A673 (cell line): ENCODE results near the gene SLU7. TPM values are rescaled to one million over a fixed set of nuclear protein-coding genes. Genes with fewer than 3 reads are reported as not detected.

Source experiments
- BruUV-seq: library from RNA; stranded (reverse); fragments of 400-500 nt; replicated peaks from 2 replicates; lab custom pipeline; 2021; lab: Mats Ljungman, UMichigan
- CTCF ChIA-PET: fragments of 300-600 bp; sonication (Branson Sonifier 250); formaldehyde crosslinking; loops from one replicate; lab custom pipeline; 2022; ENCODE audit warnings: antibody characterized with exemption; lab: Charles Lee
- POLR2A ChIA-PET: fragments of 300-600 bp; sonication (Branson Sonifier 250); formaldehyde crosslinking; loops from one replicate; lab custom pipeline; 2022; ENCODE audit warnings: antibody characterized with exemption; ENCODE audit not compliant: low non-redundant PET; lab: Charles Lee
- DNase-seq: peaks from one replicate; pipeline ENCODE4 v3.0.0-alpha.2; 2015; ENCODE audit warnings: low spot score
- H3K27ac ChIP-seq: fragments of 200-600 bp; sonication (generic); 2 replicates; pipeline ENCODE4 v1.5.1; 2016; ENCODE audit warnings: mixed run types, low read depth, mild to moderate bottlenecking, mixed read lengths, antibody characterized with exemption, low read length; ENCODE audit not compliant: poor library complexity, severe bottlenecking
- H3K27me3 ChIP-seq: fragments of 200-600 bp; sonication (generic); replicated peaks from 2 replicates; pipeline ENCODE4 v1.6.1; 2017; ENCODE audit warnings: mixed run types, low read depth, mild to moderate bottlenecking, mixed read lengths, antibody characterized with exemption, low read length; ENCODE audit not compliant: insufficient read depth, poor library complexity
- H3K36me3 ChIP-seq: fragments of 200-600 bp; sonication (generic); 2 replicates; pipeline ENCODE4 v1.6.1; 2016; ENCODE audit warnings: mixed run types, mild to moderate bottlenecking, mixed read lengths, antibody characterized with exemption, low read length; ENCODE audit not compliant: insufficient read depth, poor library complexity, severe bottlenecking
- H3K4me1 ChIP-seq: fragments of 200-600 bp; sonication (generic); 2 replicates; pipeline ENCODE4 v1.6.1; 2017; ENCODE audit warnings: mixed run types, mild to moderate bottlenecking, mixed read lengths, antibody characterized with exemption, low read length; ENCODE audit not compliant: insufficient read depth, poor library complexity, severe bottlenecking
- H3K4me3 ChIP-seq: fragments of 200-600 bp; sonication (generic); 2 replicates; pipeline ENCODE4 v1.5.1; 2016; ENCODE audit warnings: low read depth, mixed run types, mild to moderate bottlenecking, mixed read lengths, low read length; ENCODE audit not compliant: poor library complexity, severe bottlenecking
- H3K9me3 ChIP-seq: fragments of 200-600 bp; sonication (generic); 2 replicates; pipeline ENCODE4 v1.6.1; 2016; ENCODE audit warnings: mixed run types, low read depth, mild to moderate bottlenecking, mixed read lengths, antibody characterized with exemption, low read length; ENCODE audit not compliant: poor library complexity, severe bottlenecking
- CTCF ChIP-seq: fragments of 300-800, 200-600 bp; sonication (generic); conservative IDR thresholded peaks from 2 replicates; pipeline ENCODE4 v1.5.1; 2017; ENCODE audit warnings: low read depth, mild to moderate bottlenecking, antibody characterized with exemption, low read length, moderate library complexity, mixed read lengths
- EZH2 ChIP-seq: fragments of 200-600 bp; sonication (generic); IDR thresholded peaks from 2 replicates; pipeline ENCODE4 v1.6.1; 2017; ENCODE audit warnings: borderline replicate concordance, low read depth, mild to moderate bottlenecking, mixed read lengths, antibody characterized with exemption, low read length; ENCODE audit not compliant: poor library complexity, severe bottlenecking
- intact Hi-C: fragments of 100-400 bp; cut with micrococcal nuclease; formaldehyde crosslinking; loops from one replicate; pipeline ENCODE4 v1.10.0; 2022; ENCODE audit not compliant: unreplicated experiment
- total RNA-seq: library from RNA; stranded (reverse); gene quantifications from 2 replicates; pipeline ENCODE4 v1.2.3, GENCODE V29; 2021

The SLU7 gene
- total RNA-seq, 1 experiment from 2014 or later: 37.4 TPM

- H3K27me3 ChIP-seq: no peaks in the 10 kb centered on the region
- BruUV-seq: no TSS peak
- H3K36me3 ChIP-seq: peaks cover 10% of the 10 kb centered on the region
- peak; percentile 95 for DNase-seq
- peak within 1 kb of the TSS; percentile 93 for H3K27ac ChIP-seq
- peaks cover 3% of the 10 kb centered on the region for H3K4me1 ChIP-seq
- peak within 1 kb of the TSS; percentile 67 for H3K4me3 ChIP-seq
- TF ChIP-seq EZH2 (no peak), CTCF (no peak)
- H3K9me3 ChIP-seq: no peaks in the 10 kb centered on the region
- intact Hi-C loops: loop anchor here (10.0 kb wide), 1 partner anchor 1115 kb away; no protein-coding TSS in a partner anchor
- ChIA-PET CTCF (no interaction called here), POLR2A (interaction anchor here (0.7 kb wide), 1 partner anchor 10 kb away, joined by 4 read pairs; no protein-coding TSS in a partner anchor)
Observed at GRCh38 chr5:160399402-160400353, 19.2 kb downstream of the SLU7 start, which contains the start of gene FAM200C. Gene FAM200C (minus strand): TSS chr5:160400054. CDS start chr5:160395490, 4,564 bp downstream.

- H3K9me3 ChIP-seq: no peaks in the 10 kb centered on the region
- H3K4me1 ChIP-seq: peaks cover 3% of the 10 kb centered on the region
- BruUV-seq: TSS peak; percentile 54
- TF ChIP-seq EZH2: no peak
- TF ChIP-seq CTCF: no peak
- H3K27ac ChIP-seq: peak overlapping the region; percentile 93
- ChIA-PET POLR2A (interaction anchor here (0.7 kb wide), 1 partner anchor 9 kb away, joined by 4 read pairs; no protein-coding TSS in a partner anchor), CTCF (no interaction called here)
- intact Hi-C loops: loop anchor here (10.0 kb wide), 1 partner anchor 1114 kb away; no protein-coding TSS in a partner anchor
- H3K4me3 ChIP-seq: peak overlapping the region; percentile 67
- no peak for DNase-seq
- H3K36me3 ChIP-seq: peaks cover 5% of the 10 kb centered on the region
- H3K27me3 ChIP-seq: no peaks in the 10 kb centered on the region
Observed at GRCh38 chr5:160398806-160399205, 20.1 kb downstream of the SLU7 start.

DNA sequence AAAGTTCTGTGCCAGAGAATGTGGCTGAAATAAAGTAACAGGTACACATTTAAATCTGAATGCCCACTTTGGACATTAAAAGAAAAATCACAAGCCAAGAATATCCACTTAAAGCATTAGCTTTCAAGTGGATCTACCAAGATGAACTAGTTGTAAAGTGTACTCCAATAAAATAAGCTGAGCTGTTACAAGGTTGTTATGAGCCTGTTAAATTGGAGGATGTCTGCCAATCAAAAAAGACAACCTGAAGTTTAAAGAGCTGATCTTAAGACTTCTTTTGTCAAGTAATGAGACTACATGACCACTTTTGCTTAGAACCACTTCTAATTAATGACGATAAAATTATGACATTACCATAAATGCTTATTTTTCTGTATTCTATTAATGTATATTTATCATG, 21.4 kb downstream of the SLU7 start:
- Histone ChIP-seq H3K4me1 (peaks cover 3% of the 10 kb centered on the region), H3K27me3 (no peaks in the 10 kb centered on the region), H3K27ac (no peak overlapping the region), H3K4me3 (no peak overlapping the region), H3K36me3 (peaks cover 5% of the 10 kb centered on the region), H3K9me3 (no peaks in the 10 kb centered on the region)
- intact Hi-C loops: loop anchor here (10.0 kb wide), 1 partner anchor 1113 kb away; no protein-coding TSS in a partner anchor
- TF ChIP-seq EZH2: no peak
- no peak for TF ChIP-seq CTCF
- no TSS peak for BruUV-seq
- ChIA-PET POLR2A (interaction anchor here (0.7 kb wide), 1 partner anchor 1739 kb away, joined by 3 read pairs; no protein-coding TSS in a partner anchor), CTCF (no interaction called here)
- DNase-seq: no peak
